Upper lobe of left lung (tissue), 6 donors: ENCODE results near the gene SART3. TPM values are rescaled to one million over a fixed set of nuclear protein-coding genes. Genes with fewer than 3 reads are reported as not detected.

ENCODE experiments used
- ATAC-seq, 2 donors: fragments of 200-7000 bp; cut with Tn5 transposase; one replicate each; pipeline ENCODE4 v1.9.1; 2022; ENCODE audit warnings: mild to moderate bottlenecking in 2 of 2, moderate library complexity in 2 of 2; ENCODE audit not compliant: low FRiP score in 2 of 2
- DNase-seq, 2 donors: peaks; one replicate each; pipeline ENCODE4 v3.0.0-alpha.2; 2019 to 2020
- H3K27ac ChIP-seq, 4 donors: fragments of 200-600 bp; sonication (generic); one replicate each; pipeline ENCODE4 v1.5.1; 2016 to 2019
- H3K27me3 ChIP-seq, 4 donors: fragments of 200-600 bp; sonication (generic); one replicate each; pipeline ENCODE4 v1.5.1; 2017 to 2019
- H3K36me3 ChIP-seq, 4 donors: fragments of 200-600 bp; sonication (generic); one replicate each; pipeline ENCODE4 v1.5.1; 2016 to 2019
- H3K4me1 ChIP-seq, 4 donors: fragments of 200-600 bp; sonication (generic); one replicate each; pipeline ENCODE4 v1.5.1; 2018 to 2019
- H3K4me3 ChIP-seq, 4 donors: fragments of 200-600 bp; sonication (generic); one replicate each; pipeline ENCODE4 v1.5.1; 2017 to 2019; ENCODE audit warnings: mild to moderate bottlenecking in 2 of 4, moderate library complexity in 1 of 4
- H3K9me3 ChIP-seq, 4 donors: fragments of 200-600 bp; sonication (generic); one replicate each; pipeline ENCODE4 v1.5.1; 2018 to 2019
- EP300 ChIP-seq, 4 donors: sonication (generic); formaldehyde crosslinking; IDR thresholded peaks; one replicate each; pipeline ENCODE4 v1.5.1; 2017; ENCODE audit warnings: antibody characterized with exemption in 4 of 4, control low read depth in 2 of 4
- POLR2A ChIP-seq, 4 donors: fragments of 450-650 bp; IDR thresholded peaks; one replicate each; pipeline ENCODE4 v1.5.1; 2016 to 2017; ENCODE audit warnings: antibody characterized with exemption in 4 of 4, mild to moderate bottlenecking in 2 of 4
- POLR2AphosphoS5 ChIP-seq, 2 donors: sonication (generic); formaldehyde crosslinking; IDR thresholded peaks; one replicate each; pipeline ENCODE4 v1.5.1; 2017; ENCODE audit warnings: antibody characterized with exemption in 2 of 2
- WGBS, 2 donors: methylation state at CpG; one replicate each; pipeline ENCODE4 v1.1.5; 2017 to 2018; 5-methylcytosine and 5-hydroxymethylcytosine counted together
- total RNA-seq, 6 donors: library from RNA; depleted of rRNA in 4 of 6; stranded (reverse); fragments of >200 nt in 4 of 6; gene quantifications; one replicate each; pipeline versions ENCODE4 v1.1.0 to v1.2.1, GENCODE V29; 2016 to 2021
- TF ChIP-seq, protein P1 (sequence below), 6 experiments: fragments of 450-650 bp in 4 of 6; fragments of 200-600 bp in 2 of 6; sonication (generic) in 2 of 6; IDR thresholded peaks; one replicate each; pipeline ENCODE4 v1.5.1; 2016 to 2019; ENCODE audit warnings: antibody characterized with exemption in 6 of 6
- donor health status: DM: no; HTN: no; CAD: no; lungs with moderate emphysema.
- donor health status: DM: no; HTN: yes; CAD: no; lungs with severe emphysema.

SART3 gene
- total RNA-seq, 6 donors from 2014 or later, result 36.9 to 235 (median 63.9) TPM

DNA sequence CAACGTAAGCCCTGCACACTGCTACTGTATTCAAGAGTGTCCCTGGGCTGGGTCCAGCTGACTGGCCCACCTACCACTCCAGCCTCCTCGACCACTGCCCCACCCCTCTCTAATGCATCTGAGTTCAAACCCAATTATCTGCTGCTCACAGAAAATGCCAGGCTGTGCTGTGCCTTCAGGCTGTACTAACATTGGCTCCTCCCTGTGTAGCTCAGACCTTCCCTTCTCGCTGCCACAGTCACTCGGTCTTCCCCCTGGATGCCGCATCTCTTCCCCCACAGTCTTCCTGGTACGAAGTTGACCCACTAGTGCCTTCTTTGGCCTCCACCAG is 33.8 kb downstream of the SART3 start:
- no peak overlapping the region for H3K27ac ChIP-seq
- ATAC-seq (no peak), DNase-seq (no peak)
- no peak for TF ChIP-seq POLR2AphosphoS5 (IDR thresholded peaks at IDR 0.05)
- no peak overlapping the region for H3K4me3 ChIP-seq
- no peaks in the 10 kb centered on the region for H3K9me3 ChIP-seq
- WGBS, 2 donors, result 88 to 95% methylated on average over 6 of the region's 6 CpGs
- H3K4me1 ChIP-seq, result no peaks in the 10 kb centered on the region
- H3K36me3 ChIP-seq, result peaks cover 79 to 100% (median 94%) of the 10 kb centered on the region in 4 donors
- H3K27me3 ChIP-seq, result no peaks in the 10 kb centered on the region

DNA sequence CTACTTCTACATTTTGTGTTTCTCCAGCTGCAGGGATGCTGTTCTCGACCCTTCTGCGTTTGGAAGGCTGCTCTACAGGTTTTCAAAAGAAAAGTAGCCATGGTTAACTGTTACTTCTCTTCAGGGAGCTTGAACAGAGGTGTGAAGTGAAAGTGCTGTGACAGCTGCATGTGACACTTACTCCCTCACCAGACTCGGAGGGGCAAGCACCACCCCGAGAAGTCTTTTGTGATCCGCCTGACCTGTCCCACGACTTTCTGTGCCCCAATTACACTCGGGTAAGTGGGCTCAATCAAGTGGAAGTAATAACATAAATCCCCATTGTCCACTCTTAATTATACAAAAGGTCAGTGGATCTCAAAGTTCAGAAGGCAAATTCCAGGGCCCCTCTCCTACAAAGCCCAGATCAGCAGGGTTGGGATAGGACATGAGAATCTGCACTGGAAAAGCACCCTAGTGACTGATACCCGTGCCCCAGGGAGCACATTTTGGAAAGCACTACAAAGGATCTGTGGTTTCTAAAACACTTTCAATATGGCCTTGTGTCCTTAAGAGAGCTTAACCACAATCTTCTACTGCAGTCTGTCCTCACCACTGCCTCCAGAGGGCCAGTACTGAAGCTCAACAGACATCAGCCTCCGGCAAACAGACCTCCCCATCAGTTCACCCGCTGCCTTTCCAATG is 34.3 kb downstream of the SART3 start:
- WGBS, 2 donors, result 70 to 83% methylated on average over 10 of the region's 10 CpGs
- Histone ChIP-seq H3K27ac (no peak overlapping the region), H3K4me1 (no peaks in the 10 kb centered on the region), H3K4me3 (no peak overlapping the region), H3K36me3 (peaks cover 75 to 100% (median 94%) of the 10 kb centered on the region in 4 donors), H3K27me3 (no peaks in the 10 kb centered on the region), H3K9me3 (no peaks in the 10 kb centered on the region)
- DNase-seq (no peak), ATAC-seq (no peak)
- no peak for TF ChIP-seq POLR2AphosphoS5 (IDR thresholded peaks at IDR 0.05)

DNA sequence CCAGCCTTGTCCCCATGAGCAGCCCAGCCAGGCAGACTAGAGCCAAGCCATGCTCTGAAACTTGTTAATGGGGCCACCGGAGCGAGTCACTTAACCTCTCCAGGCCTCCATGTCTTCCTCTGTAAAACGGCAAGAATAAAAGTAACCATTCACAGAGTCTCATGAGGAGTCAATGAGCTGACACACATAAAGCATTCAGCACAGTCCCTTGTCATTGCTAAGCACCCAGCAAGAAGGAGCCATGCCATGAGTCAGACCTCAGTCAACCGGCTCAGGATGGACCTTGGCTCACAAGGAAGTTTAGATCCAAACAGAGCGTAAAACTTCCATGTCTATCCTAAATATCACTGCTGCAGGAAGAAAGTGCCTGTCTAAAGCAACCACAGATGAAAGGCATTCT is 35.3 kb downstream of the SART3 start:
- Histone ChIP-seq H3K9me3 (no peaks in the 10 kb centered on the region), H3K27ac (no peak overlapping the region), H3K27me3 (no peaks in the 10 kb centered on the region), H3K4me1 (no peaks in the 10 kb centered on the region), H3K36me3 (peaks cover 70 to 100% (median 98%) of the 10 kb centered on the region in 4 donors), H3K4me3 (no peak overlapping the region)
- no peak for DNase-seq
- TF ChIP-seq, protein P1, sequence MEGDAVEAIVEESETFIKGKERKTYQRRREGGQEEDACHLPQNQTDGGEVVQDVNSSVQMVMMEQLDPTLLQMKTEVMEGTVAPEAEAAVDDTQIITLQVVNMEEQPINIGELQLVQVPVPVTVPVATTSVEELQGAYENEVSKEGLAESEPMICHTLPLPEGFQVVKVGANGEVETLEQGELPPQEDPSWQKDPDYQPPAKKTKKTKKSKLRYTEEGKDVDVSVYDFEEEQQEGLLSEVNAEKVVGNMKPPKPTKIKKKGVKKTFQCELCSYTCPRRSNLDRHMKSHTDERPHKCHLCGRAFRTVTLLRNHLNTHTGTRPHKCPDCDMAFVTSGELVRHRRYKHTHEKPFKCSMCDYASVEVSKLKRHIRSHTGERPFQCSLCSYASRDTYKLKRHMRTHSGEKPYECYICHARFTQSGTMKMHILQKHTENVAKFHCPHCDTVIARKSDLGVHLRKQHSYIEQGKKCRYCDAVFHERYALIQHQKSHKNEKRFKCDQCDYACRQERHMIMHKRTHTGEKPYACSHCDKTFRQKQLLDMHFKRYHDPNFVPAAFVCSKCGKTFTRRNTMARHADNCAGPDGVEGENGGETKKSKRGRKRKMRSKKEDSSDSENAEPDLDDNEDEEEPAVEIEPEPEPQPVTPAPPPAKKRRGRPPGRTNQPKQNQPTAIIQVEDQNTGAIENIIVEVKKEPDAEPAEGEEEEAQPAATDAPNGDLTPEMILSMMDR (IDR thresholded peaks at IDR 0.05), result no peak
- TF ChIP-seq POLR2A (IDR thresholded peaks at IDR 0.05), result no peak
- no peak for TF ChIP-seq EP300 (IDR thresholded peaks at IDR 0.05)
- TF ChIP-seq POLR2AphosphoS5 (IDR thresholded peaks at IDR 0.05), result no peak
- no peak for ATAC-seq
- 94% methylated on average over 5 of the region's 5 CpGs for WGBS, 2 donors

DNA sequence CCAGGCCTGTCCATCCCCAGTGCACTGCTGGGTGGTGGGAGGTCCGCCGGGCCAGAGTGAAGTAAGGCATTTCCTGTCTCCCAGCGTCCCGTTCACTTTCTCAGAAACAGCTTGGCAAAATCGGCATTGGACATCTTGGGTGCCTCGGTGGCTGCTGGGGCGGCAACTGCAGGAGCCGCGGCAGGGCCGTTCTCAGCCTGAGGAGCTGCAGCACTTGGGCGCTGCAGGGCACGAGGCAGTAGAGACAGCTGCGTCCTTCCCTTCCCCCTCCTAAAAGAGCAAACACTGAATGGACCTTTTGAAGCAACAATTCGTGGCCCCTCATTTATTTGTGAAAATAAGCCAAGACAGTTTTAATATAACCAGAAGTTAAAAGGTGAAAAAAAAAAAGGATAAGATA is 37.6 kb downstream of the SART3 start:
- peaks cover 61 to 100% (median 96%) of the 10 kb centered on the region in 4 donors for H3K36me3 ChIP-seq
- TF ChIP-seq, protein P1 (IDR thresholded peaks at IDR 0.05), result no peak
- TF ChIP-seq POLR2A (IDR thresholded peaks at IDR 0.05), result no peak
- no peak for TF ChIP-seq POLR2AphosphoS5 (IDR thresholded peaks at IDR 0.05)
- no peak for TF ChIP-seq EP300 (IDR thresholded peaks at IDR 0.05)
- H3K9me3 ChIP-seq, result no peaks in the 10 kb centered on the region
- no peaks in the 10 kb centered on the region for H3K4me1 ChIP-seq
- no peak overlapping the region for H3K27ac ChIP-seq
- DNase-seq (peak in 1 of 2 donors; percentile 53), ATAC-seq (no peak)
- H3K4me3 ChIP-seq, result no peak overlapping the region
- 86 to 90% methylated on average over 12 to 14 of the region's 14 CpGs for WGBS, 2 donors
- no peaks in the 10 kb centered on the region for H3K27me3 ChIP-seq

DNA sequence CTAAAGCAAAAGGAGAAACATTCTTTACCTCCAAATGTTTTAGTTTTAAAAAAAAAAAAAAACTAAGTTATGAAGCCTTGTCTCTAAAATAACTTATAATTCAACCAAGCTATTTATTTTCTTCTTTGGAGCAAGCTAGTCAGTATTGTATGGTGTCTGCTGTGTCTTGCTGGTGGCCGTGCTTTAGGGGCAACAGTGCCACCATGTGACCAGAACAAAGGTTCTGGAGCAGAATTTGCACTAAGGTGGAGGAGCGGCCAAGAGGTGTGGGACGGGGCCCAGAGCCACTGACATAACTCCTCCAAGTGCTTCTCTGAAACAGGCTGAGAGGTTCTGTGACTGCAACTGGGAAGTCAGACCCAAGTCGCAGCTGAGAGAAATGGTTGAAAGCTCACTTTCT is 41.4 kb downstream of the SART3 start:
- Histone ChIP-seq H3K36me3 (peaks cover 34 to 80% (median 67%) of the 10 kb centered on the region in 4 donors), H3K4me3 (no peak overlapping the region), H3K9me3 (no peaks in the 10 kb centered on the region), H3K27ac (no peak overlapping the region), H3K27me3 (no peaks in the 10 kb centered on the region), H3K4me1 (peaks cover 7 to 20% (median 13%) of the 10 kb centered on the region in 4 donors)
- DNase-seq (no peak), ATAC-seq (no peak)
- no peak for TF ChIP-seq POLR2AphosphoS5 (IDR thresholded peaks at IDR 0.05)
- 59 to 62% methylated on average over 4 of the region's 4 CpGs for WGBS, 2 donors

DNA sequence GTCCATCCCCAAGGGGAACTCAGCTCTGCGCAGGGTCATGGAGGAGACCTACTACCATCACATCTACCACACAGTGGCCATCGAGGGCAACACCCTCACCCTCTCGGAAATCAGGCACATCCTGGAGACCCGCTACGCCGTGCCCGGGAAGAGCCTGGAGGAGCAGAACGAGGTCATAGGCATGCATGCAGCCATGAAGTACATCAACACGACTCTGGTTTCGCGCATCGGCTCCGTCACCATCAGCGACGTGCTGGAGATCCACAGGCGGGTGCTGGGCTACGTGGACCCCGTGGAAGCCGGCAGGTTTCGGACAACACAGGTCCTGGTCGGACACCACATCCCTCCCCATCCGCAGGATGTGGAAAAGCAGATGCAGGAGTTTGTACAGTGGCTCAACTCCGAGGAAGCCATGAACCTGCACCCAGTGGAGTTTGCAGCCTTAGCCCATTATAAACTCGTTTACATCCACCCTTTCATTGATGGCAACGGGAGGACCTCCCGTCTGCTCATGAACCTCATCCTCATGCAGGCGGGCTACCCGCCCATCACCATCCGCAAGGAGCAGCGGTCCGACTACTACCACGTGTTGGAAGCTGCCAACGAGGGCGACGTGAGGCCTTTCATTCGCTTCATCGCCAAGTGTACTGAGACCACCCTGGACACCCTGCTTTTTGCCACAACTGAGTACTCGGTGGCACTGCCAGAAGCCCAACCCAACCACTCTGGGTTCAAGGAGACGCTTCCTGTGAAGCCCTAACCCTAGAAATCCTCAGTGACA is 42.1 kb downstream of the SART3 start:
- Histone ChIP-seq H3K4me3 (no peak overlapping the region), H3K36me3 (peaks cover 30 to 73% (median 61%) of the 10 kb centered on the region in 4 donors), H3K27ac (no peak overlapping the region), H3K9me3 (no peaks in the 10 kb centered on the region), H3K4me1 (peaks cover 8 to 23% (median 15%) of the 10 kb centered on the region in 4 donors), H3K27me3 (no peaks in the 10 kb centered on the region)
- 95% methylated on average over 38 to 39 of the region's 39 CpGs for WGBS, 2 donors
- TF ChIP-seq, protein P1 (IDR thresholded peaks at IDR 0.05), result no peak
- TF ChIP-seq POLR2AphosphoS5 (IDR thresholded peaks at IDR 0.05), result no peak
- TF ChIP-seq EP300 (IDR thresholded peaks at IDR 0.05), result no peak
- no peak for TF ChIP-seq POLR2A (IDR thresholded peaks at IDR 0.05)
- ATAC-seq, result no peak
- peak in 1 of 2 donors; percentile 71 for DNase-seq
